HG03097 (cell line): ENCODE data around the gene RGS14.
"Not testable (repeated sequence)": the region's sequence is repeated elsewhere in the genome, so short reads cannot be mapped to it uniquely, and the experiment has no call there.

Experiments
- ATAC-seq: cut with Tn5 transposase; IDR thresholded peaks from one replicate; pipeline ENCODE4 v1.9.1; 2021; ENCODE audit not compliant: unreplicated experiment, low FRiP score

Gene RGS14

GRCh38 chr5:177396807-177397206 is 39.1 kb downstream of the RGS14 start:
- ATAC-seq: no peak

- no peak for ATAC-seq
Observed at GRCh38 chr5:177397875-177398390, 40.2 kb downstream of the RGS14 start.

DNA sequence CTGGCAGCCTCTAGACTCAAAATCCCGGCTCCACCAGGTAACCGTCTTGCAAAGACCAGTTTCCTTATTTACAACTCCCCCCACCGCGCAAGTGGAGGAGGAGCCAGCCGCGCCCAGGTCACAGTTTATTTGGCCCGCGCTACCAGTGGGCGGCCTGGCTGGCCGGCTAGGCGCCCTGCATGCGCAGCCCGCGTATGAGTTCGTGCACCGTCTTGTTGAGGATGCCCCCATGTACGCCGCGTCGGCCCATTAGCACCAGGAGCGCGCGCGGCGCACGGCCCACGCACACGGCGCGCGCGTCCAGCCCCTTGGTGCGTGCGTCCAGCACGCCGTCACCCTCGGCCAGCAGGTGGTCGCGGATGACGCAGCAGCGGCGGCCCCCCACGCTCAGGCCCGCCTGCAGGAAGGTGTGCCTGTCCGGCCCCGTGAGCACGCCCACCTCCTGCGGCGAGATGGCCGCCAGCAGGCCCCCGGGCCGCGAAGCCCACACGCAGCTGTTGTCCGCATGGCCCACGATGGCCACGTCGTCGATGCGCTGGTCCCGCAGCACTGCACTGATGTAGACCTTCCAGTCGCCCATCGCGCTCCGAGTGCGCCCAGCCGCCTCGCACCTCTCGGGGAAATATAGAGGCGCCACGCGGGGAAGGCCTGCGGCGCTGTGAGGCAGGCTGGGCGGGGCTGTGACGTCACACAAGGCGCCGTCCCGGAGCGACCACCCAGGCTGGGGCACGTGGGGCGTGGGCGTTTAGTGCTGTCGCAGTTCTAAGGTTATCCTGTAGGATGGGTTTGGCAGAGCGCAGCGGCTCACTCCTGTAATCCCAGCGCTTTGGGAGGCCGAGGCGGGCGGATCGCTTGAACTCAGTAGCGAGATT is 42.5 kb downstream of the RGS14 start, which contains the start of gene PFN3:
PFN3 (minus strand) TSS at position 665 of the 872 bp plus-strand sequence; CDS start at position 580, 85 bp downstream.
- ATAC-seq: no peak

- no peak for ATAC-seq
Observed at GRCh38 chr5:177402271-177403043, 44.7 kb downstream of the RGS14 start.

GRCh38 chr5:177403102-177403791 is 45.5 kb downstream of the RGS14 start:
- ATAC-seq: peak; percentile 14

DNA sequence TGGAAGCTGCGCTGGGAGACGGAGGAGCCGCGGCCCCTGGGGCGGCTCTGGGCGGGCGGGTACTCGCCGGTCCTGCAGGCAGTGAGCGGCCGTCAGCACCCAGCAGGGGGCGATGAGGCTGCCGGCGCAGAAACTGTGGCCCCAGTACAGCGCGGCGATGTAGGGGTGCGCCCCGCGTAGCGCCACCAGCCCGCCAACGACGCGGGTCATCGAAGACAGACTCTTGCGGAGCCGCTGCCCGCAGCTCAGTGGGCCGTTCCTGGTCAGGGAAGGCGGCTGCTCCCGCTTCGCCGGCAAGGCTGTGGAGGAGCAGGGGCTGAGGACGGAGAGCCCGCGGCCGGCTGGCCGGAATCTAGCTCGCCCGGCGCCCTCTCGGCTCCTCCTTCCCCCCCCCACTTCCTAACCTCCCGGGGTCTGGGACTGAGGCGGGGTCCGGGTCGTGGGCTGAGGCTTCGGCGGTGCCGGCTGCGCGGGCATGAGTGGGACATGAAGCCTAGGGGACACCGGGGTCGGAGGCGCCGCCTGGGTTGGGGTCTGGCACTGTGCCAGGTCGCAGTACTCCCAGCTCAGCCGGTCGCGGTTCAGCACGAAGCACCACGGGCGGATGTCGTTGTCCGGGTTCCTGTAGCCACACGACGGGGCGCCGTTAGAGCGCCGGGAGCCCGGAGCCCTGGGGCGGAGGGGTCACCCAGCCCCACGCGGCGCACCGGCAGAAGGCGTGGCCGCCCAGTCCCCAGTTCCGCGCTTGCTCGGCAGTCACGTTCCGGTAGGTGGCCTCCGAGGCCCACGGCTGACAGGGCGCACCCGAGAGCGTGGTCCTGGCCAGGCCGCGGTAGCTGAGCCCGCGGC is 46.3 kb downstream of the RGS14 start:
- peak; percentile 52 for ATAC-seq

DNA sequence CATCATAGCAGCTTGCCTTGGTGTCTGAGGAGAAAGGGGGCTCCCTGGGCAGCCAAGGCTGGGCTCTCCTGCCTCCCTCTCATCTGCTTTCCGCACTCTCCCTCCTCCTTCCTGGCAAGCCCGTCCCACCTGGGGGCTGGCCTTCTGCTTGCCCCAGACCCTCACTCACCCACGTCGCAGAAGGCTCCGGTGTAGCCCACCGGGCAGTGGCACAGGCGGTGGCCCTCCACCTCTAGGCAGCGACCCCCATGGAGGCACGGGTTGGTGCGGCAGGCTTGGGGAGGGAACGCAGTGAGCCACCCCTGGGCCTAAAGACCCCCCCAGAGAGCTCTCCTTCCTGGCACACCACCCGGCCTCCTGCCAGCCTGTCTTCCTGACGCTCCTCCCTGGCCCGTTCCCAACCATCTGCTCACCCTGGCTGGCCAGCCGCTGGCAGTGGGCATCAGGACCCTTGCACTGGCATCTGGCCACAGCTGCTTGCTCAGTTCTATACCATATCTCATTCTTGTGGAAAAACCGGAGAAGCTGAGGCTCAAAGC is 47.0 kb downstream of the RGS14 start:
- no peak for ATAC-seq

DNA sequence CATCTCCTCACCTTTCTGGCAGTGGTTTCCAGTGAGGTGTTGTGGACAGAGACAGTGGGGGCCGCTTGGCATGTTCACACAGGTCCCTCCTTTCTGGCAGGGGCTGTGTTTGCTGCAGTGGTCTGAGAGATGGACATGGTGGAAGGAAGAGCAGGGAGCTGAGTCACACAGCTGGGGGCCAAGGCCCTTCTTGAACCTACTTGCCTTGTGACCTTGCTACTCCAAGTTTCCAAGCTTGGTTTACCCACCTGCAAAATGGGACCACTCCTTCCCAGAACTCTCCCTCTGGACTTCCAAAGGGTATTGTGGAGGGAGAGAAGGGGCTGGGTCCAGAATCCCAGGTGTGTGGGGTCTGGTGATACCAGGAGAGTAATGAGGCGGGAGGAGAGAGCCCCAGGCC is 47.6 kb downstream of the RGS14 start:
- no peak for ATAC-seq

DNA sequence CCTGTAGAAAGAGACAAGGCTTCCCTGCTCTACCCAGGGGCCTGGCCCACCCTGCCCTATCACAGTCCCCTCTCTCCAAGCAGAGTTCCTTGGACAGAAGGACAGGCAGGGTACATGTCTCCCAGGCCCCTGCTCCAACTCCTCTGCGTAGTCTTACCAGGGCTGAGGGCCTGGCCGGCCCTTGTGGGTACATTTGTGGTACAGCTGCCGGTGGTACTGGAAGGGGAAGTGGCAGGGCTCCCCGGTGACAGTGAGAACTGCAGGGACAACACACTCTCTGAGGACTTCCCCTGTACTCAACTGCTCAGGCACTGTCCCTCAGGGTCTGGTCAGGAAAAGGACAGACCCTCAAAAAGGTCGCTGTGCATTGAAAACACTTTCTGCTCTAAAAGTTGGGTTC is 48.1 kb downstream of the RGS14 start:
- ATAC-seq: no peak

- no peak for ATAC-seq
Observed at GRCh38 chr5:177409043-177409801, 51.5 kb downstream of the RGS14 start, which contains the start of gene F12. F12 (minus strand) TSS chr5:177409564; CDS start chr5:177409527, 37 bp downstream.

DNA sequence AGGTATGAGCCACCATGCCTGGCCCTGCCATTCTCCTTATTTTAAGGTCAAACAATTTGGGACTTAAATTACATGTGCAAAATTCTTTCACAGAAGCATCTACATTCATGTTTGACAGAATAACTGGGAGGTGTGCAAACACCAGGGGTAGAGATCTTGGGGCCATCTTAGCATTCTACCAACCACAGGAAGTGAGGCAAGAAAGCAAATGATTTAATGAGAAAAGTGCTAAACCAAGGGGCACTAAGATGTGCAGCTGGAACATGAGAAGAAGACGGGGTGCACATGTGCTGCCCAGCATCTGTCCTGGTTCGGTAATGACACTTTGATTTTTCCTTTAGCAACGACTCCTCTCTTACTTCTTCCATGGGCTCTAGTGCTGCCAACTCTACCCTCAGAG is 52.9 kb downstream of the RGS14 start:
- ATAC-seq: no peak

DNA sequence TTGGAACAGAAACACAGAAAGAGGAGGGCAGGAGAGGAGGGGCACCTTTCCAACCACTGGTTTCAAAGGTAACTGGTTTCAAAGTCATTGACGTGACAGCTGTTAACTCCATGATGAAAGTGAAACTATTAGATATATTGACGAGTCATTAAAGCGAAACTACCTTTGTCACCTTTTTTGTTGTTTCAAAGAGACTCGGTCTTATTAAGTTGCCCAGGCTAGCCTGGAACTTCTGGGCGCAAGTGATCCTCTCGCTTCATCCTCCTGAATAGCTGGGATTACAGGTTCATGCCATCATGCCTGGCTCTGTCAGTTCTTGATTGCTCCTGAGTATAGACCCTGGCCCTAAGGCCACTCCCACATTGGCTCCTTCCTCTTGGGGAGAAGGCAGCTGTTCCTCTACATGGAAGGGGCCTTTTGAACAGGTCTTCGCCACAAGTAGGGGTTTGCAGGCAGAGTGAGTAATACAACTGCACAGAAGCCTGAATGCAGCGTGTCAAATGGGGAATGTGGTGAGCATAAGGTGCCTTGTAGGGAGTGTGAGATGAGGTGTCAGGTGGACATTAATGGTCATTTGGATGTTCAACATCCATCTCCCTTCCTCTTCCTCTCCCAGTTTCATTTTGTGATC is 55.0 kb downstream of the RGS14 start:
- no peak for ATAC-seq

DNA sequence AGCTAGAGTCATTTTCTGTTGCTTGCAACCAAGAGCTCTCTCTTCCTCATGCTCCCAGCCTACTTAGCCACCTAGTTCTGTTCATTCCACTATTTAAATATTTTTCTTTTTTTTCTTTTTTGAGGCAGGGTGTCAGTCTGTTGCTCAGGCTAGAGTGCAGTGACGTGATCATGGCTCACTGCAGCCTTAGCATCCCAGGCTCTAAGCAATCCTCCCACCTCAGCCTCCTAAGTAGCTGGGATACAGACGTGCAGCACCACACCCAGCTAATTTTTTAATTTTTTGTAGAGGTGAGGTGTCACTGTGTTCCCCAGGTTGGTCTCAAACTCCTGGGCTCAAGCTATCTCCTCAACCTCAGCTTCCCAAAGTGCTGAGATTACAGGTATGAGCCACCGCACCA is 56.8 kb downstream of the RGS14 start:
- ATAC-seq: no peak

- ATAC-seq: not testable (repeated sequence)
Observed at GRCh38 chr5:177417081-177417480, 59.4 kb downstream of the RGS14 start.

DNA sequence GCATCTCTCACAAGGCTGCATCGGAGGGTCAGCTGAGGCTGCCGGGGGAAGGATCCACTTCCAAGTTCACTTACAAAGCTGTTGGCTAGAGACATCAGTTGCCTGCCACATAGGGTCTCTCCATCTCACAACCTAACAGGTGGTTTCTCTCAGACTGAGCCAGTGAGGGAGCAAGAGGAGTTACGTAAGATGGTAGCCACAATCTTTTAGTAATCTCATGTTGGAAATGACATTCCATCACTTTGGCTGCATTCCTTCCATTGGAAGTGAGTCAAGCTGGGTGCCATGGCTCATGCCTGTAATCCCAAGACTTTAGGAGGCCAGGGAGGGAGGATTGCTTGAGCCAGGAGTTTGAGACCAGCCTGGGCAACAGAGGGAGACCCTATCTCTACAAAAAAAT is 61.3 kb downstream of the RGS14 start:
- ATAC-seq: no peak

DNA sequence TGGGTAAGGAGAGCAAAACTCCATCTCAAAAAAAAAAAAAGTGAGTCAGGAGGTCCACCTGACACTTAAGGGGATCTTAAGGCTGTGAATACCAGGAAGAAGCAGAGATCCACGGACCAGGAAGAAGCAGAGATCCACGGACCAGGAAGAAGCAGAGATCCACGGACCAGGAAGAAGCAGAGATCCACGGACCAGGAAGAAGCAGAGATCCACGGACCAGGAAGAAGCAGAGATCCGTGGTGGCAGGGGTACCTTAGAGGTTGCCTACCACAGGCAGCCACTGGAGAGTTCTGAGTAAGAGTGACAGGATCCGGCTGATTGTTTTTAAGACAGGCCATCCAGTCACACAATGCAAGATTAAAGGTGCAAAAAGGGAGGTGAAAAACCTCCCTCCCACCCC is 62.7 kb downstream of the RGS14 start:
- not testable (repeated sequence) for ATAC-seq

DNA sequence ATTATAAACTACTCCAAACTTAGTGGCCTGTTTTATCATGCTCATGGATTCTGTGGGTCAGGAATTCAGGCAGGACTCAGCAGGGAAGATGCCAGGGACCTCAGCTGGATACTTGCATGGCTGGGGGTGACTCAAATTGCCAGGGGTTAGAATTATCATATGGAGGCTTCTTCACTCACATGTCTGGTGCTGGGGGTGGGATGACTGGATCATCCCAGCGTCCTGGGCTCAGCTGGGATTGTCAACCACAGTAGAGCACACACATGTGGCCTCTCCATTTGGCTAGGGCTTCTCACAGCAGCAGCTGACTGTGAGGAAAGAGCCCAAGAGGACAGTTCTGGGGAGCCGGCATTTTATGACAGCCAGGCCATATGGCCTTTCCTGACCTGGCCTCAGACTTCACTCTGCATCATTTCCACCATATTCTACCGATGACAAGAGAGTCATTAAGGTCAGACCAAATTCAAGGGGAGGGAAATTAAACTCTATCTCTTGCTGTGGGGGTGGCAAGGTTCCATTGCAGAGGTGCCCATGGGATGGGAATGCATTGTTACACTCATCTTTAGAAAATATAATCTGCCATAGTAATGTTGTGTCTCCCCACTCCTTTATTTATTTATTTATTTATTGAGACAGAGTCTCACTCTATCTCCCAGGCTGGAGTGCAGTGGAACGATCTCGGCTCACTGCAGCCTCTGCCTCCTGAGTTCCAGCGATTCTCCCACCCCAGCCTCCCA is 63.5 kb downstream of the RGS14 start:
- no peak for ATAC-seq
